Psoas muscle (tissue), 8 donors: ENCODE results near the gene BCAS4. TPM values are rescaled to one million over a fixed set of nuclear protein-coding genes. Genes with fewer than 3 reads are reported as not detected.

ENCODE experiments used
- ATAC-seq, 4 donors: fragments of 200-7000 bp; cut with Tn5 transposase; one replicate each; pipeline ENCODE4 v1.9.1; 2020; ENCODE audit warnings: moderate library complexity in 3 of 4, mild to moderate bottlenecking in 2 of 4
- DNase-seq, 2 donors: peaks; one replicate each; pipeline ENCODE4 v3.0.0-alpha.2; 2020
- H3K27ac ChIP-seq: fragments of 200-600 bp; one replicate; pipeline ENCODE4 v1.8.0; 2022
- H3K27me3 ChIP-seq, 3 donors: fragments of 200-600 bp in 1 of 3; one replicate each; pipeline versions ENCODE4 v1.6.1 to v1.8.0; 2013 to 2022; ENCODE audit warnings: low read length in 2 of 3, mild to moderate bottlenecking in 2 of 3, moderate library complexity in 1 of 3; ENCODE audit not compliant: insufficient read depth in 3 of 3
- H3K36me3 ChIP-seq, 2 donors: fragments of 200-600 bp in 1 of 2; one replicate each; pipeline versions ENCODE4 v1.6.1 to v1.8.0; 2013 to 2022; ENCODE audit warnings: low read depth in 1 of 2, mild to moderate bottlenecking in 1 of 2, moderate library complexity in 1 of 2; ENCODE audit not compliant: insufficient read depth in 1 of 2
- H3K4me1 ChIP-seq: fragments of 200-600 bp; one replicate; pipeline ENCODE4 v1.8.0; 2022
- H3K4me3 ChIP-seq: fragments of 200-600 bp; one replicate; pipeline ENCODE4 v1.8.0; 2022; ENCODE audit warnings: mild to moderate bottlenecking
- H3K9me3 ChIP-seq: fragments of 200-600 bp; one replicate; pipeline ENCODE4 v1.8.0; 2022
- WGBS, 3 donors: extraction: QIAGEN DNeasy Blood & Tissue Kit; methylation state at CpG; one replicate each; pipeline versions ENCODE4 v1.1.6 to v1.1.7; 2013; 5-methylcytosine and 5-hydroxymethylcytosine counted together
- intact Hi-C, 2 donors: fragments of 100-400 bp; cut with DNase I; formaldehyde crosslinking; loops; one replicate each; pipeline versions ENCODE4 v1.11.0 to v1.14.2; 2022
- polyA plus RNA-seq, 3 donors: library from polyadenylated mRNA; stranded (reverse); fragments of 200-250 nt; gene quantifications; one replicate each; pipeline ENCODE4 v1.2.3, GENCODE V29; 2013
- total RNA-seq, 4 donors: library from RNA; stranded (reverse); fragmentation: NEBNext Ultra II Directional in 2 of 4; extraction: Animal tissue kit (Norgen Biotek cat#: 25700) in 2 of 4; gene quantifications; one replicate each; pipeline versions ENCODE4 v1.2.1 to v1.2.4, GENCODE V29; 2021 to 2023
- TF ChIP-seq, protein P1 (sequence below): fragments of 200-600 bp; IDR thresholded peaks from one replicate; pipeline ENCODE4 v1.8.0; 2022; ENCODE audit warnings: antibody characterized with exemption
- donor health status: healthy with polysubstance abuse.
- donor health status: DM: no; HTN: no; CAD: no; lungs with moderate emphysema.
- donor health status: Bipolar disorder and iron deficiency.
- donor health status: healthy.
- donor health status: DM: yes; HTN: yes; CAD: no.
- donor health status: DM: no; HTN: no; CAD: no.
- donor health status: DM: no; HTN: no; CAD: no.
- donor health status: DM: yes; HTN: yes; CAD: no.

Gene BCAS4
- total and polyA plus RNA-seq, 7 donors = 0.24 to 1.9 (median 0.38) TPM

GRCh38 chr20:50850721-50851286 is 55.9 kb downstream of the BCAS4 start:
- no peaks in the 10 kb centered on the region for H3K27me3 ChIP-seq
- 75 to 84% (median 79%) methylated on average over 9 to 13 of the region's 13 CpGs for WGBS, 3 donors
- intact Hi-C loops = no loop called here
- no peaks in the 10 kb centered on the region for H3K9me3 ChIP-seq
- ATAC-seq = no peak
- no peaks in the 10 kb centered on the region for H3K36me3 ChIP-seq
- H3K4me3 ChIP-seq = no peak overlapping the region
- TF ChIP-seq, protein P1, sequence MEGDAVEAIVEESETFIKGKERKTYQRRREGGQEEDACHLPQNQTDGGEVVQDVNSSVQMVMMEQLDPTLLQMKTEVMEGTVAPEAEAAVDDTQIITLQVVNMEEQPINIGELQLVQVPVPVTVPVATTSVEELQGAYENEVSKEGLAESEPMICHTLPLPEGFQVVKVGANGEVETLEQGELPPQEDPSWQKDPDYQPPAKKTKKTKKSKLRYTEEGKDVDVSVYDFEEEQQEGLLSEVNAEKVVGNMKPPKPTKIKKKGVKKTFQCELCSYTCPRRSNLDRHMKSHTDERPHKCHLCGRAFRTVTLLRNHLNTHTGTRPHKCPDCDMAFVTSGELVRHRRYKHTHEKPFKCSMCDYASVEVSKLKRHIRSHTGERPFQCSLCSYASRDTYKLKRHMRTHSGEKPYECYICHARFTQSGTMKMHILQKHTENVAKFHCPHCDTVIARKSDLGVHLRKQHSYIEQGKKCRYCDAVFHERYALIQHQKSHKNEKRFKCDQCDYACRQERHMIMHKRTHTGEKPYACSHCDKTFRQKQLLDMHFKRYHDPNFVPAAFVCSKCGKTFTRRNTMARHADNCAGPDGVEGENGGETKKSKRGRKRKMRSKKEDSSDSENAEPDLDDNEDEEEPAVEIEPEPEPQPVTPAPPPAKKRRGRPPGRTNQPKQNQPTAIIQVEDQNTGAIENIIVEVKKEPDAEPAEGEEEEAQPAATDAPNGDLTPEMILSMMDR = no peak
- peaks cover 4% of the 10 kb centered on the region for H3K4me1 ChIP-seq
- DNase-seq = no peak
- H3K27ac ChIP-seq = no peak overlapping the region

DNA sequence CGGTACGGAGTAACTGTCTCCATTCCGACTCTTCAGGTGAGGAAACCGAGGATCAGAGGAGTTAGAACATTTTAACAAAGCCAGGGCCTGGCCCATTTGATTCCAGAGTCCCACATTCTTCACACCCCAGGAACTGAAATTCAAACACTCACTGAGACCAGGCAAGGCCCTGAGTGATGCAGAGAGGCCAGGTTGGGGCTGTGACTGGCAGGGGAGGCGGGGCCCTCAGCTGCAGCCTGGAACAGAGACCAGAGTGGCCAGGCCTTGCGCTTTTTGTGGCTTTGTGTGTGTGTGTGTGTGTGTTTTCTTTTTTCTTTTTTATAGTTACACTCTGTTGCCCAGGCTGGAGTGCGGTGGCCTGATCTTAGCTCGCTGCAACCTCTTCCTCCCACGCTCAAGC is 57.2 kb downstream of the BCAS4 start:
- 95 to 98% (median 97%) methylated on average over 9 of the region's 9 CpGs for WGBS, 3 donors
- ATAC-seq (no peak), DNase-seq (no peak)

GRCh38 chr20:50854506-50855249 is 59.8 kb downstream of the BCAS4 start:
- no peaks in the 10 kb centered on the region for H3K4me1 ChIP-seq
- no peaks in the 10 kb centered on the region for H3K36me3 ChIP-seq
- no peaks in the 10 kb centered on the region for H3K9me3 ChIP-seq
- no peaks in the 10 kb centered on the region for H3K27me3 ChIP-seq
- DNase-seq (no peak), ATAC-seq (no peak)
- H3K27ac ChIP-seq = no peak overlapping the region
- intact Hi-C loops = no loop called here
- 85 to 90% (median 87%) methylated on average over 17 to 18 of the region's 18 CpGs for WGBS, 3 donors
- H3K4me3 ChIP-seq = no peak overlapping the region
- TF ChIP-seq, protein P1 = no peak

More for the DNA sequence above, 57.2 kb downstream of the BCAS4 start:
- TF ChIP-seq, protein P1 = no peak
- Histone ChIP-seq H3K36me3 (no peaks in the 10 kb centered on the region), H3K4me1 (peaks cover 4% of the 10 kb centered on the region), H3K9me3 (no peaks in the 10 kb centered on the region), H3K27me3 (no peaks in the 10 kb centered on the region), H3K27ac (no peak overlapping the region), H3K4me3 (no peak overlapping the region)
- intact Hi-C loops = no loop called here

GRCh38 chr20:50855498-50856474 is 60.9 kb downstream of the BCAS4 start:
- WGBS, 3 donors = 56 to 60% (median 60%) methylated on average over 22 to 23 of the region's 23 CpGs
- DNase-seq (no peak), ATAC-seq (no peak)
- intact Hi-C loops = no loop called here
- TF ChIP-seq, protein P1 = no peak
- no peaks in the 10 kb centered on the region for H3K9me3 ChIP-seq
- no peak overlapping the region for H3K27ac ChIP-seq
- H3K27me3 ChIP-seq = no peaks in the 10 kb centered on the region
- H3K36me3 ChIP-seq = no peaks in the 10 kb centered on the region
- H3K4me1 ChIP-seq = no peaks in the 10 kb centered on the region
- H3K4me3 ChIP-seq = no peak overlapping the region
